Psoas muscle (tissue), 8 donors: Measurements from ENCODE around the gene MS4A12. TPM values are rescaled to one million over a fixed set of nuclear protein-coding genes. Genes with fewer than 3 reads are reported as not detected.

Experiments
- ATAC-seq, 4 donors: fragments of 200-7000 bp; cut with Tn5 transposase; one replicate each; pipeline ENCODE4 v1.9.1; 2020; ENCODE audit warnings: moderate library complexity in 3 of 4, mild to moderate bottlenecking in 2 of 4
- DNase-seq, 2 donors: peaks; one replicate each; pipeline ENCODE4 v3.0.0-alpha.2; 2020
- H3K27ac ChIP-seq: fragments of 200-600 bp; one replicate; pipeline ENCODE4 v1.8.0; 2022
- H3K27me3 ChIP-seq, 3 donors: fragments of 200-600 bp in 1 of 3; one replicate each; pipeline versions ENCODE4 v1.6.1 to v1.8.0; 2013 to 2022; ENCODE audit warnings: low read length in 2 of 3, mild to moderate bottlenecking in 2 of 3, moderate library complexity in 1 of 3; ENCODE audit not compliant: insufficient read depth in 3 of 3
- H3K36me3 ChIP-seq, 2 donors: fragments of 200-600 bp in 1 of 2; one replicate each; pipeline versions ENCODE4 v1.6.1 to v1.8.0; 2013 to 2022; ENCODE audit warnings: low read depth in 1 of 2, mild to moderate bottlenecking in 1 of 2, moderate library complexity in 1 of 2; ENCODE audit not compliant: insufficient read depth in 1 of 2
- H3K4me1 ChIP-seq: fragments of 200-600 bp; one replicate; pipeline ENCODE4 v1.8.0; 2022
- H3K4me3 ChIP-seq: fragments of 200-600 bp; one replicate; pipeline ENCODE4 v1.8.0; 2022; ENCODE audit warnings: mild to moderate bottlenecking
- H3K9me3 ChIP-seq: fragments of 200-600 bp; one replicate; pipeline ENCODE4 v1.8.0; 2022
- WGBS, 3 donors: extraction: QIAGEN DNeasy Blood & Tissue Kit; methylation state at CpG; one replicate each; pipeline versions ENCODE4 v1.1.6 to v1.1.7; 2013; 5-methylcytosine and 5-hydroxymethylcytosine counted together
- intact Hi-C, 2 donors: fragments of 100-400 bp; cut with DNase I; formaldehyde crosslinking; loops; one replicate each; pipeline versions ENCODE4 v1.11.0 to v1.14.2; 2022
- polyA plus RNA-seq, 3 donors: library from polyadenylated mRNA; stranded (reverse); fragments of 200-250 nt; gene quantifications; one replicate each; pipeline ENCODE4 v1.2.3, GENCODE V29; 2013
- total RNA-seq, 4 donors: library from RNA; stranded (reverse); fragmentation: NEBNext Ultra II Directional in 2 of 4; extraction: Animal tissue kit (Norgen Biotek cat#: 25700) in 2 of 4; gene quantifications; one replicate each; pipeline versions ENCODE4 v1.2.1 to v1.2.4, GENCODE V29; 2021 to 2023
- TF ChIP-seq, protein P1 (sequence below): fragments of 200-600 bp; IDR thresholded peaks from one replicate; pipeline ENCODE4 v1.8.0; 2022; ENCODE audit warnings: antibody characterized with exemption
- donor health status: healthy with polysubstance abuse.
- donor health status: DM: no; HTN: no; CAD: no; lungs with moderate emphysema.
- donor health status: Bipolar disorder and iron deficiency.
- donor health status: healthy.
- donor health status: DM: yes; HTN: yes; CAD: no.
- donor health status: DM: no; HTN: no; CAD: no.
- donor health status: DM: no; HTN: no; CAD: no.
- donor health status: DM: yes; HTN: yes; CAD: no.

MS4A12 gene
- total and polyA plus RNA-seq, 7 donors = not detected

DNA sequence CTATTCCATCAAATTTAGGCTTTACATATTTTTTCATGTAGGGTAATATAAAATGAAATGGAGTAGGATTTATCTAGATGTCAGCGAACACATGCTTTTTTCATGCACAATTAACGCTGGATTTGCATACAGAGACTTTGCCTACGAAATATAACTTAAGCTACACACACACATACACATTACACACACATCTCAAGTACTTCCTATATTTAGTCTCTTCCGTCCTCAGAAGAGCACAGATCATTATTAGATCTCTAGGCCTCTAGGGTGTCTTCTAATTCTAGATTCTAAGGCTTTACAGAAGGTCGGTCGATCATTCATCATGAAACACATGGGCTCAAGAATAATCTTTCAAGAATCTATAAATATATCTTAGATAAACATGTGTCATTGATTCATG lies 18.8 kb downstream of the MS4A12 start:
- H3K27ac ChIP-seq = no peak overlapping the region
- 56 to 61% (median 58%) methylated on average over 6 of the region's 6 CpGs for WGBS, 3 donors
- intact Hi-C loops = no loop called here

DNA sequence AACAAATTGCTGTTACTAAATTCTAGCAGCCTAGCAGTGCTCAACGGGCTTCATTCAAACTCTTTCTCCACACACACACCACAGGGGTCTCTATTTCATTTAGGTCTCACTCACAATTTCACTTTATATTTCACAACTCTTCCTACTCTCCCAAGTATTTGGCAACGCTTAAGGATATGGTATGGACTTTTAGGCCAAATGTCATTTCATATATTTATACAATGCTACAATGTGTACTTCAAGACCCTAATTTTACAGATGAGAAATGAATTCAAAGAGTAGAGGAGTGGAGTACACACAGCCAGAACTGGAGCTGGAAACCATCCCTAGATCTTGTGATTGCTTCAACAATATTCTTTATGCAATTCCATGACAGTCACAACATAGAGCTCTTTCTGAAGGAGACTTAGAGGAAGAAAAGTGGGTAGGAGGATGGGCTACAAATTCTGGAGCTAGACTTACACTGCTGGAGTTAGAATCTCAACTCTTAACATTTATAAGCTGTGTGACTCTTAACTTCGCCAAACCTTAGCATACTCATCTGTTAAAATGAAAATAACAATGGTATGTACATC lies 20.2 kb downstream of the MS4A12 start:
- 58 to 61% (median 60%) methylated on average over 3 of the region's 3 CpGs for WGBS, 3 donors
- intact Hi-C loops = no loop called here
- DNase-seq (no peak), ATAC-seq (no peak)
- TF ChIP-seq, protein P1, sequence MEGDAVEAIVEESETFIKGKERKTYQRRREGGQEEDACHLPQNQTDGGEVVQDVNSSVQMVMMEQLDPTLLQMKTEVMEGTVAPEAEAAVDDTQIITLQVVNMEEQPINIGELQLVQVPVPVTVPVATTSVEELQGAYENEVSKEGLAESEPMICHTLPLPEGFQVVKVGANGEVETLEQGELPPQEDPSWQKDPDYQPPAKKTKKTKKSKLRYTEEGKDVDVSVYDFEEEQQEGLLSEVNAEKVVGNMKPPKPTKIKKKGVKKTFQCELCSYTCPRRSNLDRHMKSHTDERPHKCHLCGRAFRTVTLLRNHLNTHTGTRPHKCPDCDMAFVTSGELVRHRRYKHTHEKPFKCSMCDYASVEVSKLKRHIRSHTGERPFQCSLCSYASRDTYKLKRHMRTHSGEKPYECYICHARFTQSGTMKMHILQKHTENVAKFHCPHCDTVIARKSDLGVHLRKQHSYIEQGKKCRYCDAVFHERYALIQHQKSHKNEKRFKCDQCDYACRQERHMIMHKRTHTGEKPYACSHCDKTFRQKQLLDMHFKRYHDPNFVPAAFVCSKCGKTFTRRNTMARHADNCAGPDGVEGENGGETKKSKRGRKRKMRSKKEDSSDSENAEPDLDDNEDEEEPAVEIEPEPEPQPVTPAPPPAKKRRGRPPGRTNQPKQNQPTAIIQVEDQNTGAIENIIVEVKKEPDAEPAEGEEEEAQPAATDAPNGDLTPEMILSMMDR = no peak
- H3K4me1 ChIP-seq = no peaks in the 10 kb centered on the region
- H3K36me3 ChIP-seq = no peaks in the 10 kb centered on the region
- H3K9me3 ChIP-seq = no peaks in the 10 kb centered on the region
- H3K27me3 ChIP-seq = no peaks in the 10 kb centered on the region
- H3K27ac ChIP-seq = no peak overlapping the region
- no peak overlapping the region for H3K4me3 ChIP-seq

More for the DNA sequence above, 18.8 kb downstream of the MS4A12 start:
- Histone ChIP-seq H3K36me3 (no peaks in the 10 kb centered on the region), H3K4me3 (no peak overlapping the region), H3K27me3 (no peaks in the 10 kb centered on the region), H3K4me1 (no peaks in the 10 kb centered on the region), H3K9me3 (no peaks in the 10 kb centered on the region)
- no peak for ATAC-seq
- no peak for DNase-seq
- TF ChIP-seq, protein P1 = no peak

DNA sequence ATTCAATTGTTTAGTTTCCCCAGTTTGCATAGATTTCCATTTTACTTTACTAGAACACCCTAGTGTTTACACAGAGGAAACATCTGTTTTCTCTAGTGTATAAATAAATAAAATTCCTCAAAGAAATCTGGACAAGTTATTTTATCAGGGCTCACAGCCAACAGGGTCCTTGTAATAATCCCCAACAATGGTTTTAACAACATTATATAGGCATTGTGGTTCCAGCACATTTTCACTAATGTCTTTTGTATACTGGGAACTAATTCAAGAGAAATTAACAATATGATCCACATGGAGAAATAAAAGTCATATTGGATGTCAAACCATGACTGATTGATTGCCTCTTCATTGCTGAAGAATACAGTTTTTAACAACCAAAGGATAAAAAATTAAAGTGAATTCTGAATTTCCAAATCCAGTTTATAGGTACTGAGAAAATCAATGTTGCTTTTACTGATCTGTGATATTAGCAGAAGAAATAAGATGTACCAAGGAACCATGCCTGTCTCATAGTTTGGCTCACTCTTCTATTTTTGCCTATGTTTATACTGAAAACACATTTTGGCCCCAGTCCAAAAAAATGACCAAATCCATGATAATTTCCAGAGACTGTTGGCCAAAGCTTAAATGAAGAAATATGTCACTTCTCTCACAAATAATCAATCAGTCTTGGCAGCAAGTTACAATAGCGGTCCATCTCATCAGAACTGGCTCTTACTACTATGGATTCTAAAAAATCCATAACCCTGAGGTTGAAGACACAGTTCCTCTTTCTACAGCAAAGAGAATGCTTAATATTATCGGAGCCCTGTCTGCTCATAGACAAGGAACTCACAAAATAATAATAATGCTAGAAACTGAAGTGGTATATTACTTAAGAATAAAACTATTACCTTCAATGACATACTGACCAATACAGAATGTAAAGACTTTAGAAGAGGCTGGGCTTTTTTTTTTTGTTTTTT lies 21.2 kb downstream of the MS4A12 start:
- intact Hi-C loops = no loop called here
- DNase-seq (no peak), ATAC-seq (no peak)
- H3K36me3 ChIP-seq = no peaks in the 10 kb centered on the region
- 46 to 62% (median 50%) methylated on average over 2 of the region's 2 CpGs for WGBS, 3 donors
- no peak overlapping the region for H3K4me3 ChIP-seq
- TF ChIP-seq, protein P1 = no peak
- no peaks in the 10 kb centered on the region for H3K9me3 ChIP-seq
- no peak overlapping the region for H3K27ac ChIP-seq
- no peaks in the 10 kb centered on the region for H3K27me3 ChIP-seq
- no peaks in the 10 kb centered on the region for H3K4me1 ChIP-seq

DNA sequence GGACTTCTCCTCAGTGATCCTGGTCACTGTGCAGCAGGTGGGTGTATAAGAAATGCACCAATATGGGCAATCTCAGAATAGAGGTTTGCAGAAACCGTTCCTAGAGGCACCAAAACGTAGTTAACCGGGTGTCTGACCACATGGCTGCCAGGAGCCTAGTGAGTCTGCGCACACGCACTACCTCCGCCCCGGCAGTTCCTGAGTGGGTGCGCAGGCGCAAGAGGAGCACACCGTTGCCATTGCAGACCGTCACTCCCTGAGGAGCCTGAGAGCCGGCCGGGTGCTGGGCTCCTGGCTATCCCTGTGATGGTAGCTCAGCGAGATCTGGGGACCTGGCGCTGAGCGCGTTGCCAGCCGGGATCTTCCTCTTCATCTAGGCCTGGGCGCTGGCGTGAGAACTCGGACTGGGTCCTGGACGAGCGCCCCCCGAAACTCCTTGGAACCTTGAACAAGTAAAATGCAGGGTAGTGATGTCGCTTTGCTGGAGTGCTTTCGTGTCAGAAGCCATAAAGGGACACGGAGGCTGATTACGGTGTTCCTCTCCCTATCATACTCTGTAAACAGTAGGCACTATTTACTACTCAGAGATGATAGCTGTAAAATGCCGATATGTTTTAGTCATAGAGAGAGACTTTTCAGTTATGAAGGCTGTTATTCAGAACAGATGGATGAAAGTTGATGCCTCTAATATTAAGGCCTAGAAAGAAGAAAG lies 22.7 kb downstream of the MS4A12 start, which contains the start of gene MS4A13:
Gene MS4A13 (plus strand): TSS at position 249 of the 712 bp plus-strand sequence. CDS start 2,692 bp downstream, outside the sequence.
- Histone ChIP-seq H3K4me1 (no peaks in the 10 kb centered on the region), H3K9me3 (no peaks in the 10 kb centered on the region), H3K36me3 (no peaks in the 10 kb centered on the region), H3K27me3 (peaks cover 0 to 4% (median 0%) of the 10 kb centered on the region in 3 donors), H3K4me3 (no peak within 1 kb of the TSS), H3K27ac (no peak within 1 kb of the TSS)
- intact Hi-C loops = no loop called here
- TF ChIP-seq, protein P1 = no peak
- DNase-seq (no peak), ATAC-seq (no peak)
- WGBS, 3 donors = 92 to 93% (median 93%) methylated on average over 29 of the region's 29 CpGs
